ENCODE data around the gene PRPF38B. TPM values are rescaled to one million over a fixed set of nuclear protein-coding genes. Genes with fewer than 3 reads are reported as not detected.

PRPF38B gene
- total RNA-seq, 2 experiments from 2014 or later, result 66.8 to 71.5 TPM

DNA sequence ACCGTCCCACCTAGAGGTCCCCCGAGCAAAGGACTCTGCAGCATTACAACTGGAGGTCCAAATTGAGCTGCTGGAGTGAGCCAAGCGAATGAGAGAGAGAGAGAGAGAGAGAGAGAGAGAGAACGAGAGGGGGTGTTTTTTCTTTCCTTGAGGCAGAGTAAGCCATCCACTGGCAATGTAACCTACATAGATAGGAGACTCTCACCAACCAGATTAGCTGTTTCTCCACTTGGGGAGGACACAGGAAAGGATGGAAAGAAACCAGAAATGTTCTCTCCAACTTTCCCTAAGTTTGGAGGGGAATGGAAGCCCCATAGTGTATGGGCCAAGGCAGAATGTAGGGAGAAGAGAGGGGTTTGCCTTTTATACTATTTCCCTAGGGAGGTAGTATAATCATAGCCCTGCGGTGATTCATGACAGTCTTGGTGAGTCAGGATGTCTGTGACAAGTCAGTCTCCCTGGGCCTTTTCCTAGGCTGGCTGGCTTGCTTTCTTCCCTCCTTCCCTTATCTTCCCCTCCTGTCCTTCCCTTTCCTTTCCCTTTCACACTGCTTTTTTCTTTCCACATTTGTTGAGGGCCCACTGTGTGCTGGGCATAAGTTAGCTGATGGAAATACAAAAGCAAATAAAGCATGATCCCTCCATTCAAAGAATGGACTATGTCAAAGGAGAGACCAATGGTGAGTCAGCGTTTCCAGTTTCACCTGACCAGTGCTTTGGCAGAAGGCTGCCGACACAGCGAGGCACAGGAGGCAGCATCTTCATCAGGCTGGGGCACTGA is 27.7 kb downstream of the PRPF38B start:
- H3K27ac Mint-ChIP-seq, result no peak overlapping the region
- no peak overlapping the region for H3K4me3 Mint-ChIP-seq
- no peaks in the 10 kb centered on the region for H3K9me3 Mint-ChIP-seq
- DNase-seq, result no peak
- no peaks in the 10 kb centered on the region for H3K36me3 Mint-ChIP-seq
- no peaks in the 10 kb centered on the region for H3K27me3 Mint-ChIP-seq
- H3K4me1 Mint-ChIP-seq, result no peaks in the 10 kb centered on the region

DNA sequence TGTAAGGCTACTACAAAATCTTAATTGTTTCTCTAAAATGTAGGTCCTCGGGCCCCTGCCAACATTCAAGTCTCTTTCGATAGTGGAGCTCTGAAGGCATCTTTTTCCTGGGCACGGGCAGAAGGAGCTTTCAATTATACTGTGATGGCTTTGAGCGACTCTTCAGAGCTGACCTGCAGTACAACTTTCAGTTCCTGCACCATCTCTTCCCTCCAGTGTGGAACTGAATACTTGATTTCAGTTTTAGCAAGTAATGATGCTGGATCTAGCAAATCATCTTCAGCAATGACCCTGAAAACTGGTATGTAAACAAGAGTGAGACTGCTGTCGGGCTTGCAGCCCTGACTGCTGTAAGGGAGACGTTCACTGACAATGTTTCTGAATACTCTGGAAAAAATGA is 30.2 kb downstream of the PRPF38B start:
- Mint-ChIP-seq H3K27me3 (no peaks in the 10 kb centered on the region), H3K36me3 (no peaks in the 10 kb centered on the region), H3K9me3 (no peaks in the 10 kb centered on the region), H3K27ac (no peak overlapping the region), H3K4me1 (no peaks in the 10 kb centered on the region), H3K4me3 (no peak overlapping the region)
- no peak for DNase-seq

DNA sequence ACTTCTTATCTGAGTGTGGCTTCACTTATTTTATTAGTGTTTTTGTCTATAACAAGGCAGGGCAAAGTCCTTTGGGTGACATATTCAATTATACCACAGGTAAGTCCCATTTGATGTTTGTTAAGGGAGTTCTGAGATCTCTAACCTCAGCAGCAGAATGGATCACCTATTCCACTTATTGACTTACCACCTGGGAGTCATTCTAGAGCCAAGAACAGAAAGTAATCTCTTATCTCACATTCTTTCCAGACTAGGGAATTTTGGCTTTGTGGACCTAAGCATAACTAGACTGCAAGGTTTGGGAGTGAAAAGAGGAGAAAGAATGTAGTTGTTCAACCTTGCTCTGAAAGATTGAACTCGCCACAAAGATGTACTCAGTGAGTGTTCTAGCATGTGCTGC is 33.8 kb downstream of the PRPF38B start:
- Mint-ChIP-seq H3K27ac (no peak overlapping the region), H3K4me3 (no peak overlapping the region), H3K9me3 (no peaks in the 10 kb centered on the region), H3K4me1 (no peaks in the 10 kb centered on the region), H3K36me3 (no peaks in the 10 kb centered on the region), H3K27me3 (no peaks in the 10 kb centered on the region)
- DNase-seq, result no peak

DNA sequence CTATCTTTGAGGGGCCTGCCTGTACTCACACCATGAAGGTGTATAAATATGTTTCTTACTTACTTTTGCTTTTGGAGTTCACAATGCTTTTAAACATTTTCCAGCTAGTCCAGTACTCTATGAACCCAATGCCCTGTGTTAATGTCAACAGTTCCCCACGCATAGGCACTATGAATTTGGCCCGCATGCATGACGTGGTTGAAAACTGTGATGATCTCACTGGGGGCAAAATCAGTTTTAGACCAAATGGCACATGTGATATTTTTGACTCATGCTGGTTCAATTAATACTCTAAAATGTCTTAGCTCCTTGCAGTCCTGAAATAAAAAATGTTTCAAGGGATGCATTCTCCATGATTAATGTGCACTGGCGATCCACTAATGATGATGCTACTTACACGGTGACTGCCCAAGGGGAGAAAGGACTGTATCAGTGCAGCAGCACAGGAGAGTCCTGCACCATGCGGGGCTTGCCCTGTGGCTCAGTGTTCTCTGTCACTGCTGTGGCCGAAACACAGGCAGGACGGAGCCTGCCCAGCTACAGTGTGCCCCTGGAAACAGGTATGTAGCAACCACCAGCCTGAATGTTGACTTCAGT is 36.3 kb downstream of the PRPF38B start:
- H3K4me3 Mint-ChIP-seq, result no peak overlapping the region
- no peaks in the 10 kb centered on the region for H3K9me3 Mint-ChIP-seq
- no peaks in the 10 kb centered on the region for H3K36me3 Mint-ChIP-seq
- H3K27ac Mint-ChIP-seq, result no peak overlapping the region
- no peaks in the 10 kb centered on the region for H3K4me1 Mint-ChIP-seq
- no peak for DNase-seq
- no peaks in the 10 kb centered on the region for H3K27me3 Mint-ChIP-seq

DNA sequence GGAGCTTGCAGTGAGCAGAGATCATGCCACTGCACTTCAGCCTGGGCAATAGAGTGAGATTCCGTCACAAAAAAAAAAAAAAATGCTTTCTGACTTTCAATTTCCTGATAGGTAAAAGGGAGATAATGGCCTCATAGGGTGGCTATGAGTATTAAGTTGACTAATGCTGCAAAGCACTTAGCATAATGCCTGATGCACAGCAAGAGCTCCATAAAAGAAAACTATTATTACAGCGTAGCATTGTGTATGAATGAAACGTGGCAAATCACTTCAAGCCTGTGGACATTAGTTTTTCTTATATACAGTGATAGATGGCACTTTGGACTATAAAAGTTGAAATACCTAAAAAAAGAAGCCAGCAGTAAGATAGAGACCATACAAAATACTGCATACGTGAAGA is 37.4 kb downstream of the PRPF38B start:
- Mint-ChIP-seq H3K36me3 (no peaks in the 10 kb centered on the region), H3K27me3 (no peaks in the 10 kb centered on the region), H3K27ac (no peak overlapping the region), H3K4me1 (no peaks in the 10 kb centered on the region), H3K9me3 (no peaks in the 10 kb centered on the region), H3K4me3 (no peak overlapping the region)
- no peak for DNase-seq

DNA sequence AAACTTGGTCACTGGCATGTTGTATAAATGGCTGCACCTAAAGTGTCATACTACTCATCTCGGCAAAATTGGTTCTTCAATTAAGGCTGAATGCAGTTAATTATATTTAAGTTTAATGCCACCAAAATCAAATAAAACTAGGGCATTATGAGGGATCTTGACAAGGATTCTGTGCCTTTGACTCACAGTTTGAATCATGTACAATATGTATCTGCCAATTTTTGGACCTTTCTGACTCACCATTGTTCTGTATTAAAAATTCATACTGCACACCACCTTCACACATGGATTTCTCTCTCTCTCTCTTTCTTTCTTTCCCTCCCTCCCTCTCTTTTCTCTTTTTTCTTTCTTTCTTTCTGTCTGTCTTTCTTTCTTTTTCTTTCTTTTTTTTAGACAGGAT is 40.3 kb downstream of the PRPF38B start:
- Mint-ChIP-seq H3K9me3 (no peaks in the 10 kb centered on the region), H3K27me3 (no peaks in the 10 kb centered on the region), H3K4me3 (no peak overlapping the region), H3K36me3 (no peaks in the 10 kb centered on the region), H3K27ac (no peak overlapping the region), H3K4me1 (no peaks in the 10 kb centered on the region)
- DNase-seq, result no peak

DNA sequence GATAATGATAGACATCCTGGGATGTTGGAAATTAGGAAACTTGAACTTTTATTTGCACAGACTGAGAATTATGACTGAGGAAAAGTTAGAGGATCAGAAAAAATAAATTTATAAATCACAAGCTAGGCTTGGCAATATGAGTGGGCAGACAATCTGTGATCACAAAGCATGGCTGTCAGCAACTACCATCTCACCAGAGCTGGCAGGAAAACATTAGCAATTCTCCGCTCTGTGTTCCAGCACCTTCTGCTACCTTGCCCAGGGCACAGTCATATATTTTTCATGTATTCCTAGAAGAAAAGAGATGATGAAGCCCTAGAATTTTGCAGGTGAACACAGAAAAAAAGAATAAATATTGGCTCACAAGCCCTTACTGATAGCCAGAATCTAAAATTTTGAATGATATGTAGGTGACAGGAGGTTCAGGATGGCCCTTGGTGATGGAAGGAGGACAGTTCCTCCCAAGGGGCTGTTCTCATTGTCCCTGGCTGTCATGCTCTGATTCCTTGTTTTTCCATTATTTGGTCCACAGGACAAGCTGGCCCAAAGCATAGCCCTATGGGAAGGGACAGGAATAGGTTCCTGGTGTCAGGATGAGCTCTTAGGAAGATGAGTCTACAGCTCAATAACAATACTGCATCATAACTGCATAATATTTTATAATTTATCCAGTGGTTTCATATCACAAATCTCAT is 42.2 kb downstream of the PRPF38B start:
- no peak for DNase-seq
- no peaks in the 10 kb centered on the region for H3K27me3 Mint-ChIP-seq
- H3K4me3 Mint-ChIP-seq, result no peak overlapping the region
- H3K9me3 Mint-ChIP-seq, result no peaks in the 10 kb centered on the region
- no peak overlapping the region for H3K27ac Mint-ChIP-seq
- H3K4me1 Mint-ChIP-seq, result no peaks in the 10 kb centered on the region
- H3K36me3 Mint-ChIP-seq, result no peaks in the 10 kb centered on the region

DNA sequence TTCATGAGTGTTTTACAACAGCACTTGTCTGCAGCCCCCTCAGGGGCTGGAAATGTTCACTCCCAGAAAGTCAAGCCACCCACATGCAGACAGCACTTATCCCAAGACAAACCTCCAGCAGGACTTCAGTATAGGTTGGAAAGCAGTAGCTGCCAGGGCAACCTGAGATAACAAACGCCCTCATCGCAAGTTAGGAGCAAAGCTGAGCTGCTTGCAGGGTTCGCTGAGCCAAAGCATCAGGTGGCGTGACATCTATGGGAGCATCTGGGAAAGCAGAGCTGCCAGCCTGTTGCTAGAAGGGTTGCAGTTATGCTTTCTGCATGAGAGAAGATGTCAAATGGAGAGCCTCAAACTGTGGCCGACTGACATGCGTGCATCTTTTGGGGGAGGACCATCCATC is 50.1 kb downstream of the PRPF38B start:
- H3K27ac Mint-ChIP-seq, result no peak overlapping the region
- H3K4me3 Mint-ChIP-seq, result no peak overlapping the region
- peaks cover 2% of the 10 kb centered on the region for H3K36me3 Mint-ChIP-seq
- H3K4me1 Mint-ChIP-seq, result peaks cover 3% of the 10 kb centered on the region
- DNase-seq, result no peak
- H3K27me3 Mint-ChIP-seq, result no peaks in the 10 kb centered on the region
- H3K9me3 Mint-ChIP-seq, result no peaks in the 10 kb centered on the region

DNA sequence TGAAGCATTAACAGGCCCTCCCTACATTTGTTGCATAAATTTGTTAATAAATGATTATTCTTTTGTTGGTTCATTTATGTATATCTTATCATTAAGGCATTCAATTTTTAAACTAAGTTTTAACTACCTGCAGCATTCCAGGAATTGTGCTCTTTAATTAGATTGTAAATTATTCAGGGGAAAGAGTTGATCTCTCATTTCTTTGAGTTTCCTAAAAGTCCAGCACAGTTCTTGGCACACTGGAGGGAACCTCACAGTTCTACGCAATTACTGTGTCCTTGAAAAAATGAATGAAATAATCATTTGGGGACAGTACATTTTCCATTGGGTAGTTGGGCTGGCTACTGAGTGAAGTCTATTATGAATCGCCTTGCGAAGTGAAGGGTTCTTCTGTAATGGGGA is 53.9 kb downstream of the PRPF38B start:
- no peaks in the 10 kb centered on the region for H3K9me3 Mint-ChIP-seq
- no peaks in the 10 kb centered on the region for H3K27me3 Mint-ChIP-seq
- peaks cover 18% of the 10 kb centered on the region for H3K36me3 Mint-ChIP-seq
- peak overlapping the region; percentile 98 for H3K27ac Mint-ChIP-seq
- no peak for DNase-seq
- H3K4me1 Mint-ChIP-seq, result peaks cover 27% of the 10 kb centered on the region
- peak overlapping the region; percentile 98 for H3K4me3 Mint-ChIP-seq

DNA sequence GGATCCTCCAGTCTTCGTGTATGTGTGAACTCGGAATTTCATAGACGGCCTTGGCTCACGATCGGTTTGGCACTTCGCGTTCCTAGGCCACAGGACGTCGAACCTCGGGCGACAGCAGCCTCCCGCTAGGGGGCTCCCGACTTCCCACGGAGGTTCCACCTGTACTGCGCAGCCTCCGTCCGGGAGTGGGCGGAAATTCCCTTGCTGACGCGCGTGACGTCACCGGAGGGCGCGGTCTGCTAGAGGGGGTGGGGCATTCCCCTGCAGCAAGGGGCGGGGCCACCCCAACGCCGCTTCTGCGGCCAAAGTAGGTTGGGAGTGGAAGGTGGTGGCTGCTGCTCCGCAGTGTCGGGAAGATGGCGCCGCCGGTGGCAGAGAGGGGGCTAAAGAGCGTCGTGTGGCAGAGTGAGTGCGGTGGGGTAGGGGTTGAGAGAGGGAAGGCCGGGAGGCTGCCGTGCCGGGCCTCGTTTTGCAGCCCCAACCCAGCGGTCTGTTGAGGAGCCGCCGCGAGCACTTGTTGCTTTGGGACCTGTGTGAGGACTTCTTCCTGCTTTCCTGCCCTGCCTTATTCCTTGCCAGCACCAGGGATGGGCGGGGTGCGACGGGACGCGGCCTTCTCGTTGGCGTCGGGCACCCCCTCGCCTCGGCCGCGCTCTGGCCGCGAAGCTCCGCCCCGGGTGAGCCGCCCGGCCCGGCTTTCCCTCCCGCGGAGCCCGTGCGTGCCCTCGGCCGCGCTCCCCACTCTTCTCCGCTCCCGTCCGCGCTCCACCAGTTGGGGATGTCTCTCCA is 54.5 kb downstream of the PRPF38B start, which contains the start of gene STXBP3:
Gene STXBP3 (plus strand): TSS at position 293 of the 789 bp plus-strand sequence. CDS start 64 bp downstream, at position 357.
- DNase-seq, result peak; percentile 98
- Mint-ChIP-seq H3K36me3 (peaks cover 18% of the 10 kb centered on the region), H3K9me3 (no peaks in the 10 kb centered on the region), H3K4me3 (peak within 1 kb of the TSS; percentile 98), H3K27ac (peak within 1 kb of the TSS; percentile 98), H3K4me1 (peaks cover 28% of the 10 kb centered on the region), H3K27me3 (no peaks in the 10 kb centered on the region)

DNA sequence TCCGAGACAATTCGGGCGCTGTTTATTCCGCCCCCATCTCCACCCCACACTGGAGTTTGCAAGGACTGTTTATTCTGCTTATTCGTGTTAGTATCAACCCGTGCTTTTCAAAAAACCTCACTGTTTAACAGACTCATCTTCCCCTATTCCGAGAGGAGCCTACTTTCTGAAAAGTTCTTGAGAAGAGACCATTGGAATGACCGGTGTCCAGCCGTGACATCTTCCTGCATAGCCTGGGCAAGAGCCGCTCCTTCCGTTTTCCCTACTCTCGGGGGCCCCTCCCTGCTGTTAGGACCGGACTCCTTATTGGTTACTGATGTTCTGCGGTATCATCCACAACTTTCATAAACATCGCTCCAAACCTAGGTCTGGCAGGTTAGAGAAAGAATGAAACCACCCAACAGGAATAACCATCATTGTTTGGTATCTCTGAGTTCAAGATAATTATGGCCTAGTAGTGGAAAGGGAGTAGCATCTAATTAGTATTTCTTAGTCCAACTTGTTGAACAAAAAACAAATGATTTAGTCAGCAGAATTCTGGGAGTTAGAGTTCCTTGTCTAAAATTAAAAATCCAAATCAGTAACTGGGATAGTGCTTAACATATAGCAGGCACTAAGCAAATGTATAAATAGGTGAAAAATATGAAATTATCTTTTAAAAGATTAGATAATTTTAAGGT is 55.2 kb downstream of the PRPF38B start:
- no peaks in the 10 kb centered on the region for H3K27me3 Mint-ChIP-seq
- no peaks in the 10 kb centered on the region for H3K9me3 Mint-ChIP-seq
- peaks cover 18% of the 10 kb centered on the region for H3K36me3 Mint-ChIP-seq
- H3K27ac Mint-ChIP-seq, result peak overlapping the region; percentile 94
- DNase-seq, result peak; percentile 48
- H3K4me3 Mint-ChIP-seq, result peak overlapping the region; percentile 98
- peaks cover 28% of the 10 kb centered on the region for H3K4me1 Mint-ChIP-seq

DNA sequence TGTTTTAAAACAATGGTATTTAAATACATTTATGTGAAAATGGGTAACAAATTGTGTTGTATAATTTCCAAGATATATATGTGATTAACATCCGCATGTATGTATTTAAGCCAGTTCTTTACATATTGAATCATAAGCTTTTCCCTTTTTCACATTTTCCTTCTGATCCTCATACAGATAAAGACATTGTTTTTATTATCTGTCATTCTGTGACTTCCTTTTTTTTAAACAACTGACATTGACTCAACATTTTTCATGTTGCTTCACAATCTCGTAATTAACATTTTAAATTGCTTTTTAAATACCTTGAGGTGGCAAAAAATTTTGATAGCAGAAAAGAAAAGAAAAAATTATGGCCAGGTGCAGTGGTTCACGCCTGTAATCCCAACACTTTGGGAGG is 55.8 kb downstream of the PRPF38B start:
- DNase-seq, result no peak
- Mint-ChIP-seq H3K27ac (no peak overlapping the region), H3K4me1 (peaks cover 28% of the 10 kb centered on the region), H3K27me3 (no peaks in the 10 kb centered on the region), H3K9me3 (no peaks in the 10 kb centered on the region), H3K4me3 (peak overlapping the region; percentile 46), H3K36me3 (peaks cover 18% of the 10 kb centered on the region)

DNA sequence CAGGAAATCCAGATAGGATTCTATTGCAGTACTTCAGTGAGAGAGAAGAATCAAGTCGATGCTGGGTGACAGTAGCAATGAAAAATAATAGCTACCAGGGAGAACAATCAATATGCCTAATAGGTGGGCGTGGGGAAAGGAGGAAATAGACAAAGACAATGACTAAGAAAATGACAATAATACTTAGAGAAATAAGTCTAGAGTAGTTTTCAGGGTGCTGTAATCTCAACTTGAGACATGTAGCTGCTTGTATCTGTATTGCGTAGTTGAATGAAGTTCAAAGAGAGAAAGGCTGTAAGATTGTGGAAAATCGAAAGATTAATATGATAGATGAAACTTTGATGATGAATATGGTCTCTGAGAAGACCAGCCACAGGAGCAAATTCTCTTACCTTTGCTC is 57.0 kb downstream of the PRPF38B start:
- H3K4me3 Mint-ChIP-seq, result no peak overlapping the region
- no peak for DNase-seq
- H3K4me1 Mint-ChIP-seq, result peaks cover 31% of the 10 kb centered on the region
- H3K27me3 Mint-ChIP-seq, result no peaks in the 10 kb centered on the region
- H3K36me3 Mint-ChIP-seq, result peaks cover 18% of the 10 kb centered on the region
- no peaks in the 10 kb centered on the region for H3K9me3 Mint-ChIP-seq
- no peak overlapping the region for H3K27ac Mint-ChIP-seq

DNA sequence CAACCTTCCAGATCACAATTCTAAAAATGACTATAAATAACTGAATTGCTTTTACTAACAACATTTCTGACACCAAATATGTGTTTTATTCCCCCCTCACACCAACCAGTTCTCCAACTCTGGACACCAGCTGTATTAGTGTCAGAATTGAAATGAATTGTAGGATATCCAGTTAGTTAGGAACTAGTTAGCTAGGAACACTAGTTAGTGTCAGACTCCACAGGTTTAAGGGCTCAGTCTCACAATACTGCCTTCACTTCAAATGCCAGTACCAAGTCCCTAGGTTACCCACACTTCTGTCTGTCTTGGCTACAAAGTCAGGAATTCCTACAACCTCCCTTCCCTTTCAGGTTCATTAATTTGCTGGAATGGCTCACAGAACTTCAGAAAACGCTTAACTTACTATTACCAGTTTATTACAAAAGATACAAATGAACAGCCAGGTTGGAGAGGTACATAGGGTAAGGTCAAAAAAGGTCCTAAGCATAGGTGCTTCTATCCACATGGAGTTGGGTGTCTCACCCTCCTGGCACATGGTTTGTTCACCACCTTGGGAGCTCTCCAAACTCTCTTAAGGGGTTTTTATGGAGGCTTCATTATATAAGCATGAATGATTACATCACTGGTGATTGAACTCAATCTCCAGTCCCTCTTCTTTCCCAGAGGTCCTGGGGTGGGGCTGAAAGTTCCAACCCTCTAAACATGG is 58.5 kb downstream of the PRPF38B start:
- Mint-ChIP-seq H3K4me3 (no peak overlapping the region), H3K9me3 (no peaks in the 10 kb centered on the region), H3K27ac (no peak overlapping the region), H3K4me1 (peaks cover 37% of the 10 kb centered on the region), H3K27me3 (no peaks in the 10 kb centered on the region), H3K36me3 (peaks cover 18% of the 10 kb centered on the region)
- no peak for DNase-seq
